GM18520 (cell line): ENCODE measurements around the gene DNAJB4.

ENCODE experiments used
- ATAC-seq: cut with Tn5 transposase; IDR thresholded peaks from one replicate; pipeline ENCODE4 v1.9.1; 2021; ENCODE audit not compliant: unreplicated experiment

The DNAJB4 gene

DNA sequence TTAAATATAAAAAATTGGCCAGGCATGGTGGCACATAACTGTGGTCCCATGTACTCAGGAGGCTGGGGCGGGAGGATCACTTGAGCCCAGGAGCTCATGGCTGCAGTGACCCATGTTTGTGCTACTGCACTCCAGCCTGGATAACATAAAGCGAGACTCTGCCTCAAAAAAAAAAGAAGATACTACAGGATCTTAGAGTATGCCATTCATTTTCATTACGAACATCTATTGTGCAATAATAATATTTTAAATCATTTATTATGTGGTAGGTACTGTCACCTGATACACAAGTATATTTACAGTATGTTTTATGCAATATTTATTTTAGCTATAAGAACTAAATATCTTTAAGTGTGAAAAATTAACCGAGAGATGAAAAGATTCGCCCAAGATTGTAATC is 31.7 kb downstream of the DNAJB4 start:
- no peak for ATAC-seq

DNA sequence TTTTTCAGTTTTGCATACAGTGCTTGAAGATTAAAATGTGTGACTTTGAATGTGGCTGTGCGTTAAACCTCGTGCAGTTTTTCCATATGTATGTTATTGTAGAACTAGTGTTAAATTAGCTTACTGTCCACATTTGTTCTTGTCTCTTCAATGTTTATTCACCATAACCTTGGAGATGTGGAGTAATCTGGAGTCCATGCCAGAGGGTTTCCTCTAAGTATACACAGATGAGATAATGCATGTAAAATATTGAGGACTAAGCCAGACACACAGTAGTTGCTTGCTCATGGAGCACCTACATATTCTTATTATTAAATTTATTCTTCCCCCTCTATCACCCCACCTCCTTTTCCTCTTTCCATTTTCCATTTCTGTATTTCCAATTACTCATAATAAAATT is 33.3 kb downstream of the DNAJB4 start:
- no peak for ATAC-seq

DNA sequence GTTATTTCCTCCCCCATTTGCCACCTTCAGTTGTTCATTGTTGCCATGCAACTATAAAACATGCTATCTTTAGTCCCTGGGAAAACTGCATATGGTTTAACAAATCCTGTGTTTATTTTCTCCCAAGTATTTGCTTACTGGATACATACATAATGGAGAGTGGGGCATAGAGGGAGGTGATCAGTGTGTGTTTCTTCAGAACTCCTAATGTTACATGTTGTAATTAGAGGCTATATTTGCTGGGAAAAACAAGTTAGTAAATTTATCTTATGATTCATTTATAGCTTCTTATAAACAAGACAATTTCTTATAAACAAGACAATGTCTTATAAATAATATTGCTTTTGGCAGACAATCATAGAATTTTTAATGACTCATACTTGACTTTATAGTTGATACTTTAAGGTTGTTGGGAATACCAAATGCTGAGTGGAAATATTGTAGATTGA is 33.8 kb downstream of the DNAJB4 start:
- no peak for ATAC-seq

DNA sequence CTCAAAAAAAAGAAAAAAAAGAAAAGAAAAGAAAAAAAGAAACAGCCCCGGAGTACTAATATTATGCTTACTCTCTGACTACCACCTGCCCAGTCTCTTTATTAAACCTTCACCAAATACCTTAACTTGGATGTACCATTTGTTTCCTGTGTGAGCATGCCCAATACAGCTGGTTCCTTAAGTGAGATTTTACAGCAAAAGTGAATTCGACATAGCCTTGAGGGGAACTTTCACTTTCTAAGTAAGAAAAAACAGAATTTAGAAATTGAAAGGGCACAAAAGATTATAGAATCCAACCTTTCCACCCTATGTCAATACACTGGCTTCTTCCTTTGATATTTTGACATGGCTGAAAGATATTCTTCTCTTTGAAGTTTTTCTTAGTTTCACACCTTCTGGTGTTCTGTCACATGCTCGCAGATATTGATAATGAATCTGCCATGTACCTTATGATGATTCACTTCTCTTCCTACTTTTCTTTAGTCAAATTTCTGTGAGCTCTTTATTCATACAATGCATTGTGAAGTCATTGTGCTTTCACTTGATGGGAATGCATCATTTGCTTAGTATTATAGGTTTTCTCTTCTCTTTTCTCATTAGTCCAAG is 35.8 kb downstream of the DNAJB4 start:
- ATAC-seq, result no peak

DNA sequence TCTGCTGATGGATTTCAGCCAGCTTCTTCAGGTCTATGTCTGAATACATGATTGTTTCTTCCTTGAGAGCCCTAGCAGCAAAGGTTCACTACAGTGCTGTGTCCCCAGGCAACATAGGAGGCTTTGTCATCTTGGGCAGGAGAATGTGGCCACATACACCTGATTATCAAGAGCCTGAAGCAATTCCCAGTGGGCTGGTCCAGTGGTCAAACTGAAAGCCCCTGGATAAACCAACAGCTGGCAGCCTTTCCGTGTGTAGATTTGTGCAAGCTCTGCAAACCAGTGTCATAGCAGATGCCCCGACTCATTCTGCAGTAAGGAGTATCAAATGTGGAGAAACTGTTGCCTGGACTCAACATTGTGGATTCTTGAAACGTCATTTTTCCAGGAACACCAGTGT is 38.7 kb downstream of the DNAJB4 start:
- ATAC-seq, result no peak

DNA sequence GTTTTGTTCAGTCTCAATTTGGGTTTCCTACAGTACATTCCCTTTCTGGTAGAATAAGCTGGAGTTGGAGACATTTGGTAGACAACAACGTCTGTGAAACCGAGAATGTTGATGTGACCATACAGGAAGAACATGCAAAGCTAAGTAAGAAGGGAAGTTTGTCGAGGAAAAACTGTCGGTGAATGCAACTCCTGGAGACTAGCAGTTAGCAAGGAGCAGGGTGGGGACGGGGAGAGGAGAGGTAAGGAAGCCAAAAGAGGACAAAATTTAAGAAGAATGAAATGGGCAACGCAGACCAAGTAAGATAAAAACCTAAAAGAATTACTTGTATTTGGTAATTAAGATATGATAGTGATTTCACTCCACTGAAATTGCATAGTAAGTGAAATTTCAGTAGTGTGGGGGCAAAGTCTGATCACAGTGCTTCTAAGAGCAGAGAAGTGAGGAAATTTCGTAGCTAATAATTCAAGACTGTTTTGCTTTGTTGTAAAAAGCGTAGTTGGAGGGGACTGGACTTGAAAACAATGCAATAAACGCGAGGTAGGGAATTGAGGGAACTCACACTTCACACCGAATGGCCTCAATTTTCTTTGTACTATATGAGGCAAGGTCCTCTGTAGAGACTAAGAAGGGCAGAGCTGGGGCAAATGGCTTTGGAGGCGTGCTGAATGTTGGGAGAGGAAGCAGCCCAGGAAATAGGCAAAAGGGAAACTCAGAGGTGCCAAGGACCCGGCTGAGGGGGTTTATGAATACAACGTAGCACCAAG is 40.2 kb downstream of the DNAJB4 start:
- ATAC-seq, result no peak

DNA sequence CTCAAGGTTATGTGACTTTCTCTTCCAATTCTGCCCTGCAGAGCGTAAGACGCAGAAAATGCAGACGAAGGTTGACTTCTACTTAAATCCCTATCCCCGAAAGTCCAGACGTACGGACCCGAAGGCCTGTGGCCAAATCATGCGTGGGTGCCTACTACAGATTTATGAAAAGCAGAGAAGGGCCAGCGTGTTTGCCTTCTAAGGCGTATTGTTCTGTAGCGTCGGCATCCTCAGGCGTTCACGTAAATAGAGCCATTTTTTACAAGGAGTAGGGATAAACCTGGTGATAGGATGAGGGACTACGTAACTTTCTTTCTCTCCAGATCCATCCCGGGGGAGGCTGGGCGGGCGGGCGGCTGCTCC is 40.8 kb downstream of the DNAJB4 start:
- ATAC-seq, result no peak

DNA sequence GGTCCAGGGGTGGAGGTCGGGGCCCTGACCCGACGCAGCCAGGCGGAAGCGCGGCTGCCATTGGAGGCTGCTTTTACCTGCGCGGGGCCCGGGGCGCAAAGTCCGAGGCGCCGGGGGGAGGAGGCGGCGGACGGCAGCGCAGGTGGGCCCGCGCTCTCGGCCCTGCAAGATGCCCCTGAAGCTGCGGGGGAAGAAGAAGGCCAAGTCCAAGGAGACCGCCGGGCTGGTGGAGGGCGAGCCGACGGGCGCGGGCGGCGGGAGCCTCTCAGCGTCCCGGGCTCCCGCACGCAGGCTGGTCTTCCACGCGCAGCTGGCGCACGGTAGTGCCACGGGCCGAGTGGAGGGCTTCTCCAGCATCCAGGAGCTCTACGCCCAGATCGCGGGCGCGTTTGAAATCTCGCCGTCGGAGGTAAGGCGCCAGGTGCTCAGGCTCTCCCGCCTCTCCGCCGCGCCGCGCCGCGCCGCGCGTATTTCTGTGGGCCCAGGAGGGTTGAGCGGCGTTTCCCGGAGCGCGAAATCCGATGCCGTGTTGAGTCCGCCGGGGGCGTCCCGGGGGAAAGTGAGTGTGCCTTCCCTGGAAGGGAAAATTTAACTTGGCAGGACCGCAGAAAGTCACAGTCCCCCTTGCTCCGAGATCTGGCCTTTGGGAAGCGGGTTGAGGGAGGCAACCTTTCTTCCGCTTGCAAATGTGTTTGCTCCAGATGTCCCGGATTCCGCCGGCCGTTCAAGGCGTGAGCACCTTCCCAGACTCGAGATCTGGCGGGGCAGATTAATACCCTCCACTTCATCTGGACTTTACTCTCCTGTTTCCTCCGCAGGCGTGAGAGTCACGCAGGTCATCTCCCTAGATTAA is 41.4 kb downstream of the DNAJB4 start, which contains the start of gene GIPC2:
Gene GIPC2, plus strand, starts transcription at position 41 of the 853 bp plus-strand sequence. Its CDS starts 129 bp downstream, at position 170.
- ATAC-seq, result no peak

DNA sequence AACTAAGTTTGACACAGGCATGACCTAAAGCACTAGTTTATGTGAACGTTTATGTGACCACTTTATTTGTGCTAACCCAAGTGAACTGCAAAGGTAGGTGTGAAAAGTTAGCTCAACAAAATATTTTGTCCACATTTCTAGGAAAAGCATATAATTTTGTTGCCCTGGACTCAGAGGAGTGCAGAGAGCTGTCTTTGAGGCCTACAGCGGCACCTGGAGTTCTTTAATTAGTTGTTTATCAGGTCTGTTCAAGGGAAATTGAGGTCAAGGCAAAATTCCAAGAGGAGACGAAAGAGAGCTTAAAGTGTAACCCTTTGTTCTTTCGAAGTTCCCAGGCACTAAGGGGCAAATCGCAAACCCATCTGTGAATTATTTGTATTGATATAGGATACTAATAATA is 42.4 kb downstream of the DNAJB4 start:
- ATAC-seq, result no peak

DNA sequence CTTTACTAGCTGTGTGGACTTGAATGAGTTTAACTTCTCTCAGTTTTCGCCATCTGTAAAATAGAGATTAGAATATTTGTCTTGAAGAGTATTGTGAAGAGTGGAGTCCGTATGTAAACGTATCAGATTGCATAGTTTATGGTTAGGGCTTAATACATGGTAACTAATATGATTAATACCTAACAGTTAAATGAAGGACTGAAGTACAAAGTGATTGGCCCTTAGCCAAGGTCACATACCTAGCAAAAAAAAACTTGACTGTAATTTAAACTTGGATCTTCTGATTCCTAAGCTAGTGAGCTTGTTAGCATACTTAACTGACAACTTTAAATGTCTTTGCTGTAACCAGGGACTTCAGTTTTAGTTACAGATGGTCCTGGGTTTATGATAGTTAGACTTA is 42.9 kb downstream of the DNAJB4 start:
- no peak for ATAC-seq

DNA sequence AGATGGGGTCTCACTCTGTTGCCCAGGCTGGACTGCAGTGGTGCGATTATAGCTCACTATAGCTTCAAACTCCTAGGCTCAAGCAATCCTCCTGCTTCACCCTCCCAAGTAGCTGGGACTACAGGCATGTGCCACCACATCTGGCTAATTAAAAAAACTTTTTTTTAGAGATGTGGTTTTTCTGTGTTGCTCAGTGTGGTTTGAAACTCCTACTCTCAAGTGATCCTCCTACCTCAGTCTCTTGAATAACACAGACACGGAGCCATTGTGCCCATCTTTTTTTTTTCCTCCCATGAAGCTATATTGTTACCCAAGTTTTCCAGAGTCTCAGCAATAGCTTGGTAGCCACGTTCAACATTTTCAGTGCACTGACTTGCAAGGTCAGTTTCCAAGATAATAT is 43.7 kb downstream of the DNAJB4 start:
- no peak for ATAC-seq

DNA sequence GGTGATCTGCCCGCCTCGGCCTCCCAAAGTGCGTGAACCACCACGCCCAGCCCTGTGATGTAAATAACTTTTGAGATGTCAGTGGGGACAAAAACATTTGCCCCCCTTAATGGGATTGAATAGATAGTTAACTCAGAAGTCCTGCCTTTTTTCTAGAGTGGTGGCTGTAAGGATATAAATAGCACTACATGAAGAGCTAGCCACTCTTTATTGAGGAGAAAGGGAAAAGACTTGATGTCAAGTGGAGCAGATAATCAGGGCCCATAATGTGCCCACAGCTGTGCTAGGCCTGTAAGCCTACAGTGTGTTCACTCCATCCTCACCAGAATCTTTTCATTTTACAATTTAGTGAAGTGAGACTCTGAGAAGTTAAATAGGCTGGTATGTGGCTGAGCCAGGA is 44.7 kb downstream of the DNAJB4 start:
- ATAC-seq, result no peak

DNA sequence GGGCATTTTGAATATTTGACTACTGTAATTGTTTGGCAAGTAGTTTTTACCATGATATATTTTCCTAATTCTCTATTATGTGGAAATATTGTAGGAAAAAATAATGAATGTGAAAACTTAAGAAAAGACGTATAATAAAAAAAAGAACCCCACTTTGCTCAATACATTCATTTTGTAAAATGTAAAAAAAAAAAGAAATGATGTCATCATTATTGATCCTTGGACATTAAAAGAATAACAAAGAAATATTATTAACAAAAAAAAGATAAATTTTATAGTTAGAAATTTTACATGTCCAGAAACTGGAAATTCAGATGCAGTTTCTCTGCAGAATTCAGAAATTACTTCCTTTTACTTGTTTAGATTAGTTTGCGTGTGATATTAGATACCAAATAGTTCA is 46.3 kb downstream of the DNAJB4 start:
- ATAC-seq, result no peak

DNA sequence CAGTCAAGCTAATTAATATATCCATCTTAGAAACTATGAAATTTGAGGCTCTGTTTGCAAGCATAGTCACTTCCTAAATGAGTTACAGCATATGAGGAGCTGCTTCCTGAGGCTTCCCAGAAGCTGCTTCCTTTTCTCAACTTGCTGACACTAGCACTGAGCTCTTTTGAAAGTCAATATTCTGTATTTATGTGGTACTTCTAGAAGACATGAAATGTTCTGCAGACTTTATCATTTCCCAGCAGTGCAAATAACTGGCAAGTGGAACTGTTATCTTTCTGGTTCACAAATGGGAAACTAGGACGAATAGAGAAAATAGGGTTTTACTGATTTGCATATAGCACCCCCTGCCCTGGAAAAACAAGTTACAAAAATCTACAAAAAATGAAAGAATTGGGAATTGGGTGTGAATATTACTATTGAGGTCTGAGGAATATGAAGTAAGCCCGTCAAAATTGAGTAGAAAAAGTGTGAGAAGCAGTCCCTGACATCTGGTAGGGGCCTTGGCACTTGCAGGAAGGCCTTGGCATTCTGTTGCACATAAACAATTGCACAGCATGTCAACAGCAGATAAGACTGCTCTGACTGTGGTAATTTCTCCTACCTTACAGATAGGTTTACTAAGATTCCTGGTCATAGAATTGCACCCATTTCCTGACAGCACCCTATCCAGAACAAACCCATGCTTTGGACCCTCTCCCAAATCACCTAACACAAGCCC is 48.1 kb downstream of the DNAJB4 start:
- ATAC-seq, result no peak

DNA sequence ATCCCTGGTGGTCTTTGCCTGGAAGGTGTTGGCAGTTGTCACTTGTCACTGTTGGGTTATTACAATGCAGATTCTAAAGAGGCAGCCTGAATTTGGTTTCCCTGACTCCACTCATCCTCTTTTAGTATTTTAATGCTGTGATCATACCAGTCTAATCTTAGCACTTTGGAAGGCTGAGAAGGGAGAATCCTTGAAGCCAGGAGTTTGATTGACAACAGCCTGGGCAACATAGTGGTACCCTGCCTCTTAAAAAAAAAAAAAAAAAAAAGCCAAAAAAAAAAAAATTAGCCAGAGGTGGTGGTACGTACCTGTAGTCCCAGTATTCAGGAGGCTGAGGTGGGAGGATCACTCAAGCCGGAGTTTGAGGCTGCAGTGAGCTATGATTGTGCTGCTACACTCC is 48.8 kb downstream of the DNAJB4 start:
- no peak for ATAC-seq

DNA sequence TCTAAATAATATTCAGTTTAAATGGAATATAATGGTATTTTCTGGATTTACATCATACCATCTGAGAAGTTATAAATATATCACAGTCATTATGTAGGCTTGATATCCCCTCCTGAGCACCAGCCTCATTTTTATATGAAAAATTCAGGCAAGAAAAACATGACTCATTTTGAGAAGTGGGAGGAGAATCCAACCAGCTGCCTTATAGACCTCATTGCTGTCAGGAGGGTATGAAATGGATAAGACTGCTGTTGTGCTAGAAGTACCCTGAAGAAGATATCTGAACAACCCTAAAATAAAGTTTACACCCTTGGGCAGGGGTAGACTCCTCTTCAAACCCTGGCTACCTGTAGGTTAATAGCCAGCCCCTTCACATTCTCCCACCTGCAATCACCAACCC is 49.8 kb downstream of the DNAJB4 start:
- ATAC-seq, result no peak

DNA sequence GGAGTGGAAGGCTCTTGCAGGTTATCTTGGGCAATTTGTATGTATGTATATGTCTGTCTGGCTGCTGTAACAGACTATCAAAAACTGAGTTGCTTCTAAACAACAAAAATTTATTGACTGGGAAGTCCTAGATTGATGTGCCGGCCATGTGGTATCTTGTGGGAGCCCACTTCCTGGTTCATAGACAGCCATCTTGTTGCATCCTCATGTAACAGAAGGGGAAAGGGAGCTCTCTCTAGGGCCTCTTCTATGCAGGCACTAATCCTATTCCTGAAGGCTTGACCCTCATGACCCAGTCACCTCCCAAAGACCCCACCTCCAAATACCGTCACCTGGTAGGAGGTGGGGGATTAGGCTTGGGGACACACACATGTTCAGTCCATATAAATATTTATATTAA is 50.2 kb downstream of the DNAJB4 start:
- ATAC-seq, result no peak

DNA sequence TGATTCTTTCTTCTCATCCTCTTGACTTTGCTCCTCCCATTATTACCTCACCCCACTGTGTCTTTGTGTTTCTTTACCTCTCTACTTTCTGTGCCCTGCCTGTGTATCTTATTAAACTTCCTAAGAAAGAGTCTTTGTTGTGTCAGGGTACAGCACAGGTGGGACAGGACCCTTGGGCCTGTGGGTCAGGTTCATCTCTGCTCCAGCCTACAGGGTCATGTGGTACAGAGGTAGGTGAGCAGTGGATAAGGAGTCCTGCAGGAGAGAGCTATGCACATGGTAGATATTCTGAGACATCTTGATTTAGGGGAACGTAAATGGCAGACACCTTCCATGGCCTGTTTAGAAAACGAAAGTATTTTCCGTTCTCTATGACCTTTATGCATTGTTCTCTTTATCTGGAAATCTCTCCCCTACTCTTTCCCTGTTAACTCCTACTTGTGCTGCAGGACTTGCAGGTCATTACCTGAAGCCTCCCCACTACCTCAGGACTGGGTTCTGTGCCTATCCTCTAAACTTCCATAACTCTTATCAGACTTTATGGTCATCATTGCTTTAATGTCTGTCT is 50.9 kb downstream of the DNAJB4 start:
- no peak for ATAC-seq

DNA sequence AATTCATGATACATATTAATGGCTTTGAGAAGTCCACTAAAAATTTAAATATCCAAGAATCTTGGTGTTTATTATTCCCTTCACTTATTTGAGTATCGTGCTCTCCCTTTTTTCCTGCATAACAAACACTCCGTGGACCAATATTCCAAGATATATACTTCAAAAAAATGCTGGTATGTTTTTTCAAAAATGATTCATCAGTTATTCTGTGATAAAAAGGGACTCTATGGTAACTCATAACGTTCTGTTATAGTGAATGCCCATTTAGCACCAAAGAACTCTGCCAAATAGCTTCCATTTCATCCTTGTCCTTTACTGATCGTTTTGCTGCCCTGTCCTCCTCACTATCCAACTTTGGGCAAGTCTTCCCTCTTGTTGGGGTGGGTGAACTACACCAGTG is 53.9 kb downstream of the DNAJB4 start:
- ATAC-seq, result no peak

DNA sequence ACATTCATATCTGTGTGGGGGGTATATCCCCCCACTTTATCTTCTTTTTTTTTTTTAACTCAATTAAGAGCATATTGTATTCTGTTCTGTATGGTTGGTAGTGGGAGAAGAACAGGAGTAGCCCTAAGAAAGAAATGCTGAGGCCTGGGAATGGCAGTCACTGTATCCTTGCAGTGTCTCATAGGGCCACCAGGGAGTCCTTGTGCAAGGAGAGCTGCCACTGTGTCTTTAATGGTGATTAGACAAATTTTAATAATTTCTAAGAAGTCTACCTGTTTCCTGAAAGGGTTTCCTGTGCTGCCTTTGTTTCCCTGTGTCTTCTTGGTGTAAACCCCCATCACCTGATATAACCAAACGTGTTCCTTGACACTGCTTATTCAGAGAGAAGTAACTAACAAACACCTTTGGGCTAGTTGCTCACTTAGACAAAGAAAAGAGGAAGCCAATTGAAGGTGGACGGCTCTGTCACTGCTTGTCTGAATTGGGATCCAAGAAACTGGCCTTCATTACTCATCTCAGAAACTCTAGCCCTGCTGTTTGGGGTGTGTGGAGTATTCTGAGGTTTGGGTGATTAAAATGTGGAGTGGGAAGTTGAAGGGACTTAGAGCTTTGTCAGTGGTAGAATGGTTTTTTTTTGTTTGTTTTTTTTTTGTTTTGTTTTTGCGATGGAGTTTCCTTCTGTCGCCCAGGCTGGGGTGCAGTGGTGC is 56.3 kb downstream of the DNAJB4 start:
- peak; percentile 82 for ATAC-seq
